Measurements from ENCODE around the gene MAD1L1. TPM values are rescaled to one million over a fixed set of nuclear protein-coding genes. Genes with fewer than 3 reads are reported as not detected.

MAD1L1 gene
- total RNA-seq, 1 experiment from 2014 or later = 46.7 TPM

DNA sequence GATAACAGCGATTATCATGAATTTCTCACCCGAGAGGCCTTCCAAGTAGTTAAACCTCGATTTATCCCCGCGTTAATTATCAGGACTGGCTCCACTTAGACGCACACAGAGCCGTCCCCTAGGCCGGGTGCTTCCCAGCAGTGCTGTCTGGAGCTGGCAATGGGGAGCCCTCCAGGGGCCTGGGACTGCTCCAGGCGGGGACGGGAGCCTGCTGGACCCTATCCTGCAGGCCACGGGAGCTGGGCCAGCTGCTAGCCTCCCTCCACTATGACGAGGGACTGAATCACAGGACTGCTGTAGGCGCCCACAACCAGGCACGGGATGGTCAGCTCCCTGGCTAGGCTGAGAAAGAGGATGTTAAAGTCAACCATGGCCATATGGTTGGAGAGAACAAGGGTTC lies 333.5 kb downstream of the MAD1L1 start:
- ChIA-PET POLR2A (ENCODE audit: low non-redundant PET) (no interaction called here), CTCF (interaction anchor here (0.5 kb wide), 1 partner anchor 504 kb away, joined by 4 read pairs; no protein-coding TSS in a partner anchor)
- BruUV-seq (replicated peaks) = no TSS peak
- no peak for DNase-seq (ENCODE audit: low spot score)
- TF ChIP-seq, protein P1, sequence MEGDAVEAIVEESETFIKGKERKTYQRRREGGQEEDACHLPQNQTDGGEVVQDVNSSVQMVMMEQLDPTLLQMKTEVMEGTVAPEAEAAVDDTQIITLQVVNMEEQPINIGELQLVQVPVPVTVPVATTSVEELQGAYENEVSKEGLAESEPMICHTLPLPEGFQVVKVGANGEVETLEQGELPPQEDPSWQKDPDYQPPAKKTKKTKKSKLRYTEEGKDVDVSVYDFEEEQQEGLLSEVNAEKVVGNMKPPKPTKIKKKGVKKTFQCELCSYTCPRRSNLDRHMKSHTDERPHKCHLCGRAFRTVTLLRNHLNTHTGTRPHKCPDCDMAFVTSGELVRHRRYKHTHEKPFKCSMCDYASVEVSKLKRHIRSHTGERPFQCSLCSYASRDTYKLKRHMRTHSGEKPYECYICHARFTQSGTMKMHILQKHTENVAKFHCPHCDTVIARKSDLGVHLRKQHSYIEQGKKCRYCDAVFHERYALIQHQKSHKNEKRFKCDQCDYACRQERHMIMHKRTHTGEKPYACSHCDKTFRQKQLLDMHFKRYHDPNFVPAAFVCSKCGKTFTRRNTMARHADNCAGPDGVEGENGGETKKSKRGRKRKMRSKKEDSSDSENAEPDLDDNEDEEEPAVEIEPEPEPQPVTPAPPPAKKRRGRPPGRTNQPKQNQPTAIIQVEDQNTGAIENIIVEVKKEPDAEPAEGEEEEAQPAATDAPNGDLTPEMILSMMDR (conservative IDR thresholded peaks at IDR 0.05; ENCODE audit: low read depth, low read length) = no peak
- no peak for TF ChIP-seq EZH2 (IDR thresholded peaks at IDR 0.05; ENCODE audit: borderline replicate concordance, low read depth, low read length, poor library complexity, severe bottlenecking)
- H3K9me3 ChIP-seq (ENCODE audit: low read depth, low read length, poor library complexity, severe bottlenecking) = no peaks in the 10 kb centered on the region
- H3K36me3 ChIP-seq (ENCODE audit: insufficient read depth, low read length, poor library complexity, severe bottlenecking) = no peaks in the 10 kb centered on the region
- no peak overlapping the region for H3K27ac ChIP-seq (ENCODE audit: low read depth, low read length, poor library complexity, severe bottlenecking)
- no peaks in the 10 kb centered on the region for H3K4me1 ChIP-seq (ENCODE audit: insufficient read depth, low read length, poor library complexity, severe bottlenecking)
- H3K27me3 ChIP-seq (replicated peaks; ENCODE audit: insufficient read depth, low read depth, low read length, poor library complexity) = no peaks in the 10 kb centered on the region
- intact Hi-C loops (cut with micrococcal nuclease; ENCODE audit: unreplicated experiment) = no loop called here
- no peak overlapping the region for H3K4me3 ChIP-seq (ENCODE audit: low read depth, low read length, poor library complexity, severe bottlenecking)

DNA sequence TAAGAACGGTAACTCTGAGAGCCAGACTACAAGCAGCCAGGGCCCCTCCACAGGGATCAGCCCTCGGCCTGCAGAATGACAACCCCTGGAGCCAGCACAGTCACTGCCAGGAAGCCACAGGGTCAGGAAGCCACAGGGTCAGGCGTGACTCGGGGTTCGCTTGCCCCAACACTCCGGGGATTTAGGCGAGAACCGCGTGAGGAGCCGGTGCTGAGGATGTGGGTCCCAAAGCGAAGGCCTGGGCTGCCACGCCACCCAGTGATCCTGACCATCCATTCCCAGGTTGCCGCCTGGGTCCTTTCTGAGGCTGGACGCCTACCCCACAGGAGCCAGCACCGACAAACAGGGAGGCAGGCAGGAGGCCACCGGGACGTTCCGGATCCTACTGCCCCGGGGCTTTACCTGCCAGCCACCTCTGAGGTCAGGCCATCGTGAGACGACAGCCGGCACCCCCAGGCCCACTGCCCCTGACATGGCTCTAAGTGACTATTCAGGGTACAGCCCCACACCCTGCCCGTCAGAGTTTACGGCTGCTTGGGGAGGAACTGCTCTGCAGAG lies 334.0 kb downstream of the MAD1L1 start:
- TF ChIP-seq EZH2 (IDR thresholded peaks at IDR 0.05; ENCODE audit: borderline replicate concordance, low read depth, low read length, poor library complexity, severe bottlenecking) = no peak
- TF ChIP-seq, protein P1 (conservative IDR thresholded peaks at IDR 0.05; ENCODE audit: low read depth, low read length) = no peak
- no peak for DNase-seq (ENCODE audit: low spot score)
- Histone ChIP-seq H3K27me3 (replicated peaks; ENCODE audit: insufficient read depth, low read depth, low read length, poor library complexity) (no peaks in the 10 kb centered on the region), H3K4me1 (ENCODE audit: insufficient read depth, low read length, poor library complexity, severe bottlenecking) (no peaks in the 10 kb centered on the region), H3K27ac (ENCODE audit: low read depth, low read length, poor library complexity, severe bottlenecking) (no peak overlapping the region), H3K9me3 (ENCODE audit: low read depth, low read length, poor library complexity, severe bottlenecking) (no peaks in the 10 kb centered on the region), H3K36me3 (ENCODE audit: insufficient read depth, low read length, poor library complexity, severe bottlenecking) (no peaks in the 10 kb centered on the region), H3K4me3 (ENCODE audit: low read depth, low read length, poor library complexity, severe bottlenecking) (no peak overlapping the region)
- BruUV-seq (replicated peaks) = no TSS peak
- intact Hi-C loops (cut with micrococcal nuclease; ENCODE audit: unreplicated experiment) = no loop called here
- ChIA-PET CTCF (no interaction called here), POLR2A (ENCODE audit: low non-redundant PET) (no interaction called here)

- Histone ChIP-seq H3K4me3 (ENCODE audit: low read depth, low read length, poor library complexity, severe bottlenecking) (no peak overlapping the region), H3K4me1 (ENCODE audit: insufficient read depth, low read length, poor library complexity, severe bottlenecking) (no peaks in the 10 kb centered on the region), H3K27me3 (replicated peaks; ENCODE audit: insufficient read depth, low read depth, low read length, poor library complexity) (no peaks in the 10 kb centered on the region), H3K36me3 (ENCODE audit: insufficient read depth, low read length, poor library complexity, severe bottlenecking) (no peaks in the 10 kb centered on the region), H3K27ac (ENCODE audit: low read depth, low read length, poor library complexity, severe bottlenecking) (no peak overlapping the region), H3K9me3 (ENCODE audit: low read depth, low read length, poor library complexity, severe bottlenecking) (no peaks in the 10 kb centered on the region)
- no TSS peak for BruUV-seq (replicated peaks)
- ChIA-PET CTCF (no interaction called here), POLR2A (ENCODE audit: low non-redundant PET) (no interaction called here)
- no peak for TF ChIP-seq EZH2 (IDR thresholded peaks at IDR 0.05; ENCODE audit: borderline replicate concordance, low read depth, low read length, poor library complexity, severe bottlenecking)
- TF ChIP-seq, protein P1 (conservative IDR thresholded peaks at IDR 0.05; ENCODE audit: low read depth, low read length) = no peak
- intact Hi-C loops (cut with micrococcal nuclease; ENCODE audit: unreplicated experiment) = no loop called here
- no peak for DNase-seq (ENCODE audit: low spot score)
These were observed 334.7 kb downstream of the MAD1L1 start for GRCh38 chr7:1897861-1898627.
